ENCODE data around the gene HECA.

- TF ChIP-seq CTCF (conservative IDR thresholded peaks at IDR 0.05 in 1 of 2, IDR thresholded peaks at IDR 0.05 in 1 of 2; ENCODE audit: low read depth in 1 of 2, low read length in 2 of 2) (no peak), EZH2 (IDR thresholded peaks at IDR 0.05; ENCODE audit: low read length, missing control alignments) (no peak)
Observed at GRCh38 chr6:139219746-139220145, 84.9 kb downstream of the HECA start.
